GM12801 (cell line): Measurements from ENCODE around the gene PRKAR1B.

Experiments used
- CTCF ChIP-seq: IDR thresholded peaks from one replicate; pipeline ENCODE4 v1.5.1; 2011; ENCODE audit warnings: control low read depth; ENCODE audit not compliant: insufficient read length; ENCODE audit errors: extremely low read depth

Gene PRKAR1B

GRCh38 chr7:756928-757560 is 30.0 kb upstream of the PRKAR1B start:
- TF ChIP-seq CTCF: no peak

GRCh38 chr7:756231-756927 is 29.3 kb upstream of the PRKAR1B start:
- TF ChIP-seq CTCF: no peak

DNA sequence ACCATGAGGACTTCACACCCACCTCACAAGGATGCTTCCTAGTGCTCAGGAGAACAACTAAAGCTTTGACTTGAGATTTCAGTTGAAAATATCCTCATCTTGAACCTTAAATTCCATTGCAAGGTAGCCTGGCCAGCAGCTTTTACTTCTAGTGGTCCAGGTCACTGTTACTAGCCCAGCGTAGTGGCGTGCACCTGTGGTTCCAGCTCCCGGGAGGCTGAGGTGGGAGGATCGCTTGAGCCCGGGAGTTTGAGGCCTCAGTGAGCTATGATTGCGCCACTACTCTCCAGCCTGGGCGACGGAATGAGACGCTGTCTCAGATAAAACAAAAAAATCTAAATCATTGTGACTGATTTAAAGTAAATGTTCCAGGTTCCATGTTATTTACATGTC is 28.3 kb upstream of the PRKAR1B start:
- TF ChIP-seq CTCF: no peak

DNA sequence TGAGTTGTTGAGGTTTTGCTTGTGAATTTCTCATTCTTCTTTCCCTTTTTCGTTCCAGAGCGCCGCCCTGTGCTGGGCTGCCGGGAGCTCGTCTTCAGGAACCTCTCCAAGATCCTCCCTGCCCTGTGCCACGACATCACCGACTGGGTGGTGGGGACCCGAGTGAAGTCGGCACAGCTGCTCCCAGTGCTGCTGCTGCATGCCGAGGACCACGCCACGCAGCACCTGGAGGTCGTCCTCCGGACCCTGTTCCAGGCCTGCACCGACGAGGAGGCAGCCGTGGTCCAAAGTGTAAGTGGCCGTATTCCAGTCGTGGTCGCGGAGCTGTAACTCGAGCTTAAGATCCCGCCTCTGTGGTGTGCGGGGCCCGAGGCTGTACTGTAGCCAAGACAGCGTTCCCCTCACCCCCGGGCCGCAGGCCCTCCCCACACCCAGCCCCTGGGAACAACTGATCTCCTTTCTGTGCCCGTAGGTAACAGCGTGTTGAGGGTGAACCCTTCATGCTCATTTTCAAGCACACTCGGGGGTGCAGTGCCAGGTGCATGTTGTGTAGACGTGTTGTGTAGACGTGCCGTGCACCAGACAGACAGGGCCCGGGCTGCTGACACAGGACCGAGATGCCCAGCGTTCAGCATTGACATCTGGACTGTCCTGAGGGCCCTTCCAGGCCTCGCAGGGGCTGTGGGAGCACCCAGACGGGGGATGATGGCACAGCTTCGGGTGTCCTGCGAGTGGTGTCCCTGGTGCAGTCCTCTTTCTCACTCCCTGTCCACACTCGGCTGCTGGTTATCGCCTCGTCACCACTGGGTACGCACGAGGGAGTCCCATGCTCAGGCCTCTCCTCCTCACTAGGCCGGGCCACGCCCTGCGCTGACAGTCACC is 27.7 kb upstream of the PRKAR1B start:
- TF ChIP-seq CTCF: no peak

GRCh38 chr7:753190-753589 is 26.1 kb upstream of the PRKAR1B start:
- no peak for TF ChIP-seq CTCF

DNA sequence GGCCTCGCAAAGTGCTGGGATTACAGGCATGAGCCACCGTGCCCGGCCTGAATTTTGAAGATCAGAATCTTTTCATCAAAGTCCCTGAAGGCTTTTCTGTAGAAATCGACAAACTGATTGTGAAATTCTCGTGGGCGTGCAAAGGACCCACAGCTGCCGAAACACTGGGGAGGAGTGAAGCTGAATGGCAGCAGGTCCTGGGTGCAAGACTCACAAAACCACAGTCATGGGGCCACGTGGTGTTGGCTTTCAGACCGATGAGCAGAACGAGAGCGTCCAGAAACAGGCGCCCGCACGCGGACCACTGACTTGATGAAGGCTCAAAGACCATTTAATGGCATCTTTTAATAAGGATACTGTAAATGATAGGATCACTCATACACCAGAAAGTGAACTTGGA is 24.7 kb upstream of the PRKAR1B start:
- TF ChIP-seq CTCF: no peak
